ENCODE data around the gene ITFG1. TPM values are rescaled to one million over a fixed set of nuclear protein-coding genes. Genes with fewer than 3 reads are reported as not detected.
"Not testable (repeated sequence)": the region's sequence is repeated elsewhere in the genome, so short reads cannot be mapped to it uniquely, and the experiment has no call there.

Gene ITFG1
- total RNA-seq, 1 donor from 2014 or later, result 49.2 TPM

GRCh38 chr16:47161464-47161863 lies 299.4 kb downstream of the ITFG1 start:
- no peak for DNase-seq (ENCODE audit: low spot score in 2 of 2, unreplicated experiment in 2 of 2)
- Mint-ChIP-seq H3K27ac (no peak overlapping the region), H3K9me3 (no peaks in the 10 kb centered on the region), H3K27me3 (ENCODE audit: low read depth) (no peaks in the 10 kb centered on the region), H3K4me1 (no peaks in the 10 kb centered on the region), H3K4me3 (no peak overlapping the region), H3K36me3 (peaks cover 7% of the 10 kb centered on the region)
- no peak for TF ChIP-seq CTCF (IDR thresholded peaks at IDR 0.05; ENCODE audit: unreplicated experiment)

GRCh38 chr16:47160422-47160821 lies 300.4 kb downstream of the ITFG1 start:
- peaks cover 8% of the 10 kb centered on the region for H3K36me3 Mint-ChIP-seq
- H3K27me3 Mint-ChIP-seq (ENCODE audit: low read depth), result no peaks in the 10 kb centered on the region
- no peak for DNase-seq (ENCODE audit: low spot score in 2 of 2, unreplicated experiment in 2 of 2)
- no peaks in the 10 kb centered on the region for H3K4me1 Mint-ChIP-seq
- no peak overlapping the region for H3K4me3 Mint-ChIP-seq
- H3K27ac Mint-ChIP-seq, result no peak overlapping the region
- H3K9me3 Mint-ChIP-seq, result no peaks in the 10 kb centered on the region
- TF ChIP-seq CTCF (IDR thresholded peaks at IDR 0.05; ENCODE audit: unreplicated experiment), result no peak

GRCh38 chr16:47158992-47159391 lies 301.9 kb downstream of the ITFG1 start:
- H3K4me1 Mint-ChIP-seq, result no peaks in the 10 kb centered on the region
- no peak for TF ChIP-seq CTCF (IDR thresholded peaks at IDR 0.05; ENCODE audit: unreplicated experiment)
- H3K4me3 Mint-ChIP-seq, result no peak overlapping the region
- H3K27ac Mint-ChIP-seq, result no peak overlapping the region
- H3K36me3 Mint-ChIP-seq, result peaks cover 9% of the 10 kb centered on the region
- no peak for DNase-seq (ENCODE audit: low spot score in 2 of 2, unreplicated experiment in 2 of 2)
- no peaks in the 10 kb centered on the region for H3K9me3 Mint-ChIP-seq
- H3K27me3 Mint-ChIP-seq (ENCODE audit: low read depth), result no peaks in the 10 kb centered on the region

GRCh38 chr16:47156680-47157215 lies 304.1 kb downstream of the ITFG1 start:
- Mint-ChIP-seq H3K4me3 (no peak overlapping the region), H3K36me3 (peaks cover 30% of the 10 kb centered on the region), H3K27me3 (ENCODE audit: low read depth) (no peaks in the 10 kb centered on the region), H3K9me3 (peaks cover 18% of the 10 kb centered on the region), H3K27ac (no peak overlapping the region), H3K4me1 (no peaks in the 10 kb centered on the region)
- no peak for DNase-seq (ENCODE audit: low spot score in 2 of 2, unreplicated experiment in 2 of 2)
- no peak for TF ChIP-seq CTCF (IDR thresholded peaks at IDR 0.05; ENCODE audit: unreplicated experiment)

- not testable (repeated sequence) for H3K4me3 Mint-ChIP-seq
These were observed 308.4 kb downstream of the ITFG1 start for GRCh38 chr16:47152501-47152900.

GRCh38 chr16:47150067-47150466 lies 310.8 kb downstream of the ITFG1 start:
- Mint-ChIP-seq H3K36me3 (peaks cover 36% of the 10 kb centered on the region), H3K9me3 (peaks cover 33% of the 10 kb centered on the region), H3K27ac (no peak overlapping the region), H3K4me1 (no peaks in the 10 kb centered on the region), H3K4me3 (no peak overlapping the region), H3K27me3 (ENCODE audit: low read depth) (peaks cover 11% of the 10 kb centered on the region)
- no peak for DNase-seq (ENCODE audit: low spot score in 2 of 2, unreplicated experiment in 2 of 2)
- no peak for TF ChIP-seq CTCF (IDR thresholded peaks at IDR 0.05; ENCODE audit: unreplicated experiment)

More at GRCh38 chr16:47152501-47152900, 308.4 kb downstream of the ITFG1 start:
- H3K36me3 Mint-ChIP-seq, result peaks cover 44% of the 10 kb centered on the region
- peaks cover 33% of the 10 kb centered on the region for H3K9me3 Mint-ChIP-seq
- not testable (repeated sequence) for DNase-seq (ENCODE audit: low spot score in 2 of 2, unreplicated experiment in 2 of 2); H3K4me1 Mint-ChIP-seq; H3K27me3 Mint-ChIP-seq (ENCODE audit: low read depth); H3K27ac Mint-ChIP-seq
